ENCODE data around the gene SHANK3.

Gene SHANK3

DNA sequence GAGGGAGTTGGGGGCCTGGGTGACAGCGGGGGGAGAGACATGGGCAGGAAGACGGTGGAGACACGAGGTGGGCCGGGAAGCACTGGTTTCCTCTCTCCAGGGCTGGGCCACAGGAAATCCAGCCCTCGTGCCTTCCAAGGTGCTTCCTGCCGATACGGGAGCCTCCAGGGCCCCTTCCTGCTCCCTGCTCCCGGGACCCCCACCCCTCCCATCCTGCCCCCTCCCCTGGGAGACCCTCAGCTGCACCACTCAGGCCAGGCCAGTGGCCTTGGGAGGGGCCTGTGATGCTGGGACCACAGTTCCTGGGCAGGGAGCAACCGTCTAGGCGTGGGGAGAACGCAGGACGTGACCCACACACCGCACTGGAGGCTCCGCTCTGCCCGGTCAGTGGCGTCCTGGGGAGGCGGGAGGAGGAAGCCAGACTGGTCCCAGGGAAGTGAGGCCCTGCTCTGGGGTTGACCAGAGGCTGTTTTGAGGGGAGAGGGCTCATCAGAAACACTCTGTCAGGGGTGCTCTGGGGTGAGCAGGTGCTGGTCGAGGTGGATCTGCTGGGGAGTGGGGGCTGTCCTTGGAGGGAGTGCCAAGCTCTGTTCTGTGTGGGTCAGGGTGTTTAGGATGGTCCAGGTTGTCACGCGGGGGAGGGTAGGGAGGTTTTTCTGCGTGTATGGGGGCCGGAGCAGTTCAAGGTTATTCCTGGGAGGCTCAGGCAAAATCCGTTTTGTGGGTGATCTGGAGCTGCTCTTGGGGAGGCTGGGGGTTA lies at the start of gene SHANK3:
Gene SHANK3 (plus strand): TSS at position 353 of the 760 bp plus-strand sequence.
- Histone ChIP-seq H3K4me3 (ENCODE audit: low read depth in 1 of 5, low read length in 5 of 5) (peak within 1 kb of the TSS; percentile 36 to 90 (median 73)), H3K36me3 (ENCODE audit: control insufficient read depth in 5 of 5, insufficient read depth in 5 of 5, low read length in 5 of 5) (peaks cover 0 to 23% (median 7%) of the 10 kb centered on the region in 5 donors), H3K27me3 (ENCODE audit: control insufficient read depth in 5 of 5, insufficient read depth in 4 of 5, low read length in 5 of 5) (peaks cover 7 to 41% (median 30%) of the 10 kb centered on the region in 5 donors), H3K4me1 (ENCODE audit: control insufficient read depth in 5 of 5, insufficient read depth in 5 of 5, low read length in 5 of 5) (peaks cover 2 to 51% (median 24%) of the 10 kb centered on the region in 5 donors), H3K9me3 (ENCODE audit: control insufficient read depth in 5 of 5, low read length in 5 of 5) (no peaks in the 10 kb centered on the region), H3K27ac (ENCODE audit: low read depth, low read length) (peak within 1 kb of the TSS; percentile 86), H3K9ac (ENCODE audit: low read length in 5 of 5) (peak within 1 kb of the TSS in 4 of 5 donors; percentile 5 to 92 (median 53))

DNA sequence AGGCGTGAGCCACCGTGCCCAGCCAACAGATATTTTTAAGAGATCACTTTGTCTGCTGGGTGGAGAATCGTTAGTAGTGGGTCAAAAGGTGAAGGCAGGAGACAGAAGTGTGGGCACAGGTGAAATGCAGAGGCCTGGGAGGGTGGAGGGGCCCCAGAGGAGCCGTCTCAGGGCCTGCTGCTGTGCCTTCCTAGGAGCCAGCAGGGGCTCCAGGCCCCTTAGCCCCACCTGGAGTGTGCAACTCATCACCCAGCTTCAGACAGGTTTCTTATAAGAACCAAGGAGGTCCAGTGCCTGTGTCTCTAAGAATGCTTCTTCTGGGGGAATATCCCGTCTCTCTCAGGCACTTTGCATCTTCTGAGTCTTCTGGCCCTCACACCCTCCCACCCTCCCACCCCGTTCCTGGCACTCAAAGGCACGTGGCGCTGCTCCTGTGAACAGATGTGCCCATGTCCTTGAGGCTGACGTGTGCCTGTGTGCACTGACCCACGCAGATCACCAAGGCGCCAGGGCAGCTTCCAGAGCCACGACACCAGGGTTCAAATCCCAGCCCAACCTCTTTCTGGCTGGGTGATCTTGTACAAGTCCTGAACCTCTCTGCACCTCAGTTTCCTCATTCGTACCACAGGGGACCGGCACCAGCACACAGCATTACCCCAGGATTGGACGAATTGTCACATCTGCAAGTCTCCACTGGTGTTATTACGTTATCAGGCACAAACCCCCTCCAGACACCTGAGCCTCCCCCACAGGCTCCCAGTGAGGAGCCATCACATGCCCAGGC lies 48.1 kb upstream of the SHANK3 start:
- Histone ChIP-seq H3K27me3 (ENCODE audit: control insufficient read depth in 5 of 5, insufficient read depth in 4 of 5, low read length in 5 of 5) (peaks cover 0 to 4% (median 0%) of the 10 kb centered on the region in 5 donors), H3K4me3 (ENCODE audit: low read depth in 1 of 5, low read length in 5 of 5) (no peak overlapping the region), H3K4me1 (ENCODE audit: control insufficient read depth in 5 of 5, insufficient read depth in 5 of 5, low read length in 5 of 5) (peaks cover 4 to 66% (median 57%) of the 10 kb centered on the region in 5 donors)

DNA sequence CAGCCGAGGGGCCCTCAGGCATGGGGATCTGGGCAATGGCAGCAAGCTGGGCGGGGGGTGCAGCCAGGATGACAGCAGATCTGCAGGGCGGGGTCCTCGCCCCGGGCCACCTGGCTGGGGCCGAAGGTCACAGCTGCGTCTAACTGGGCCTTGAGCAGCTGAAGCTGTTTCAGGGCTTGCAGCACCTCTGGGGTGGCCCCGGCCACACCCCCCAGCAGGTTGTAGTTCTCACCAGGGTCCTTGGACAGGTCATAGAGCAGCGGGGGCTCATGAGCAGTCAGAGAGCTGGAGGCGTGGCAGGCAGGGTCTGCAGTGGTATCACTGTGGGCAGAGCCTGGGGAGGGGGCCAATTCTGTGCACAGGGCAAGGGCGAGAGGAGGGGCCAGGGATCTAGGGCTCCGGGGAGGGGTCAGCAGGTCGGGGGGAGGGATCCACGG lies 47.5 kb upstream of the SHANK3 start:
- Histone ChIP-seq H3K36me3 (ENCODE audit: control insufficient read depth in 5 of 5, insufficient read depth in 5 of 5, low read length in 5 of 5) (peaks cover 0 to 21% (median 6%) of the 10 kb centered on the region in 5 donors), H3K9me3 (ENCODE audit: control insufficient read depth in 5 of 5, low read length in 5 of 5) (no peaks in the 10 kb centered on the region), H3K27me3 (ENCODE audit: control insufficient read depth in 5 of 5, insufficient read depth in 4 of 5, low read length in 5 of 5) (peaks cover 0 to 4% (median 0%) of the 10 kb centered on the region in 5 donors), H3K9ac (ENCODE audit: low read length in 5 of 5) (no peak overlapping the region), H3K27ac (ENCODE audit: low read depth, low read length) (no peak overlapping the region), H3K4me3 (ENCODE audit: low read depth in 1 of 5, low read length in 5 of 5) (no peak overlapping the region), H3K4me1 (ENCODE audit: control insufficient read depth in 5 of 5, insufficient read depth in 5 of 5, low read length in 5 of 5) (peaks cover 4 to 61% (median 53%) of the 10 kb centered on the region in 5 donors)

More for the DNA sequence above, 48.1 kb upstream of the SHANK3 start:
- Histone ChIP-seq H3K9ac (ENCODE audit: low read length in 5 of 5) (no peak overlapping the region), H3K36me3 (ENCODE audit: control insufficient read depth in 5 of 5, insufficient read depth in 5 of 5, low read length in 5 of 5) (peaks cover 0 to 21% (median 6%) of the 10 kb centered on the region in 5 donors), H3K9me3 (ENCODE audit: control insufficient read depth in 5 of 5, low read length in 5 of 5) (no peaks in the 10 kb centered on the region), H3K27ac (ENCODE audit: low read depth, low read length) (no peak overlapping the region)

DNA sequence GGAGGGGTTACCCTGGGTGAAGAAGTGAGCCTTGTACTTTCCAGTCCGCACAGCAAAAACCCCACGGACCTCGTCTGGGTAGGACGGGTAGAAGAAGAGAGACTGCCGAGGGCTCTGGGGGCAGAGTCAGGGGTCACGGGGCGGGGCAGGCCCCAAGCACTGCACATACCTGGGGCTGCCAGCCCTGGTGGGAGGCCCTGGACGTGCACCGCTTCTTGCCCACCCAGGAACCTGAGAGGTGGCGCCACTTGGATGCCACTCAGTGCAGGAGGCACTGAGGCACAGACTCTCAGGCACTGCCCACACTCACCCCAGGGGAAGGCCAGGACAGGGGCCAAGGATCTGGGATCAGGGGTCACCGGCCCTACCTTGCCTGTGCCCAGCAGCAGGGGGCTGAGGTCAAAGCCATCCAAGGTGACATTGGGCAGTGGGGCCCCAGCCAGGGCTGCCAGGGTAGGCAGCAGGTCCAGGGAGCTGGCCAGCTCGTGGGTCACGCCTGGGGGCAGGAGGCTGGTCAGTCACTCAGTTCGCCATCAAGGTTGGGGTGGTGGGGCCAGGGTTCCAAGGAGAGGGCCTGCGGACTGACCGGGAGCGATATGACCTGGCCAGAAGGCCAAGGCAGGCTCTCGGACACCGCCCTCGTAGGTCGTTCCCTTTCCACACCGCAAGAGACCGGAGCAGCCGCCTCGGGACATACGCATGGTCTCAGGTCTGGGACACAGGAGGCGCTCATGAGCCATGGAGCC lies 46.9 kb upstream of the SHANK3 start:
- Histone ChIP-seq H3K9me3 (ENCODE audit: control insufficient read depth in 5 of 5, low read length in 5 of 5) (no peaks in the 10 kb centered on the region), H3K36me3 (ENCODE audit: control insufficient read depth in 5 of 5, insufficient read depth in 5 of 5, low read length in 5 of 5) (peaks cover 0 to 21% (median 6%) of the 10 kb centered on the region in 5 donors), H3K27me3 (ENCODE audit: control insufficient read depth in 5 of 5, insufficient read depth in 4 of 5, low read length in 5 of 5) (peaks cover 0 to 3% (median 0%) of the 10 kb centered on the region in 5 donors), H3K4me1 (ENCODE audit: control insufficient read depth in 5 of 5, insufficient read depth in 5 of 5, low read length in 5 of 5) (peaks cover 4 to 62% (median 48%) of the 10 kb centered on the region in 5 donors), H3K4me3 (ENCODE audit: low read depth in 1 of 5, low read length in 5 of 5) (peak overlapping the region in 1 of 5 donors; percentile 88), H3K9ac (ENCODE audit: low read length in 5 of 5) (no peak overlapping the region), H3K27ac (ENCODE audit: low read depth, low read length) (no peak overlapping the region)

DNA sequence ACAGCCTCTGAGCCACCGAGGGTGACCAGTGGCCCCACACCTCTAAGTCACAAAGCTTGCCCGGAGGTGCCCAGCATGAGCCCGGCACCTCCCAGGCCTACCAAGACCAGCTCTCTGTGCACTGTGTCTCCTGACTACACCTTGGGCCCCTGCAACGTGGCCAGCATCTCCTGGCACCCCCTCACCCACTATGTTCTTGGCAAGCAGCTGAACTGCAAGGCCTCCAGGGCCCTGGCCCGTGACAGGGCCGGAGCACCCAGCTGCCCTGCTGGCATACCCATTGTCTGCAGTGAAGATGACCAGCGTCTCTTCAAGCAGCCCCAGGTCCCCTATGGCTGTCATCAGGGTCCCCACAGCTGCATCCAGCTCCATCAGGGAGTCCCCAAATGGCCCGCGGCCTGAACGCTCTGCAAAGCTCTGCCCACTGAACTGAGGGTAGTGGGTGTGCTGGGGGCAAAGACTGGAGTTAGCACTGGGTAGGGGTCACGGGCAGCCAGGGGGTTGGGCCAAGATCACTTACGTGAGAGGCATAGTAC lies 46.2 kb upstream of the SHANK3 start:
- peaks cover 0 to 21% (median 6%) of the 10 kb centered on the region in 5 donors for H3K36me3 ChIP-seq (ENCODE audit: control insufficient read depth in 5 of 5, insufficient read depth in 5 of 5, low read length in 5 of 5)
- H3K9me3 ChIP-seq (ENCODE audit: control insufficient read depth in 5 of 5, low read length in 5 of 5) = no peaks in the 10 kb centered on the region
- H3K27me3 ChIP-seq (ENCODE audit: control insufficient read depth in 5 of 5, insufficient read depth in 4 of 5, low read length in 5 of 5) = no peaks in the 10 kb centered on the region
- H3K9ac ChIP-seq (ENCODE audit: low read length in 5 of 5) = no peak overlapping the region
- H3K4me1 ChIP-seq (ENCODE audit: control insufficient read depth in 5 of 5, insufficient read depth in 5 of 5, low read length in 5 of 5) = peaks cover 4 to 55% (median 42%) of the 10 kb centered on the region in 5 donors
- H3K4me3 ChIP-seq (ENCODE audit: low read depth in 1 of 5, low read length in 5 of 5) = peak overlapping the region in 2 of 5 donors; percentile 73 to 88
- peak overlapping the region; percentile 75 for H3K27ac ChIP-seq (ENCODE audit: low read depth, low read length)

DNA sequence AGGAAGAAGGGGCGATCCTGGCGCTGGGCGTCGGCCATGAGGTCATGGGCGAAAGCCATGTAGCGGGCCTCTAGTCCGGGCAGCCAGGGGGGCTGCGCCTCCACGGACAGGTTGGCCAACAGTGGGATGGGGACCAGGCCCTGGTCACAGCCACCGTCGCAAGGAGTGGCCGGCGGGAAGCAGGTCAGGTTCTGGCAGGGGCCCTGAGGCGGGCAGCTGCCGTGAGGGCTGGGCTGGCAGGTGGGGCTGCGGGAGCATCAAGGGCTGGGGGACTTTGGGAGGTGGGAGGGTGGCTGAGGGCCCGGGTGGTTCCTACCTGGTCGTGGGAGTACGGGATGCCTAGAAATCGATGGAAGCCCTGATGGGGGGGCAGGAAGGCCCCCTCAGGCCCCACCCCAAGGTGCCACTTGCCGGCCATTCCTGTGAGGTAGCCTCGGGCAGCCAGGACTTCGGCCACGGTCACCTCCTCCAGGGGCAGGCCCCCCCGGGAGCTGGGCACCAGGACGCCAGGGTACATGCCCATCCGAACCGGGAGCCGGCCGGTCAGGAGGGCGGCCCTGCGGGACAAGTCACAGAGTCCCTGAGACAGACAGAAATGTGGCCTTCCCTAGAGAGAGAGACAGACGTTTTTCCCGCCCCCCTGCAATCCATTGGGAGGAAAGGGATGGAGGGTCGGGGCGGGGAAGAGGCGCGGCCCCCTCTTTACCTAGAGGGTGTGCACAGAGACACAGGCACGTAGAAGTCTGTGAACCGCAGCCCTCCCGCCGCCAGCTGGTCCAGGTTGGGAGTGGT lies 45.6 kb upstream of the SHANK3 start:
- Histone ChIP-seq H3K9ac (ENCODE audit: low read length in 5 of 5) (peak overlapping the region in 4 of 5 donors; percentile 80 to 94 (median 86)), H3K9me3 (ENCODE audit: control insufficient read depth in 5 of 5, low read length in 5 of 5) (no peaks in the 10 kb centered on the region), H3K27ac (ENCODE audit: low read depth, low read length) (peak overlapping the region; percentile 75), H3K36me3 (ENCODE audit: control insufficient read depth in 5 of 5, insufficient read depth in 5 of 5, low read length in 5 of 5) (peaks cover 0 to 21% (median 6%) of the 10 kb centered on the region in 5 donors), H3K27me3 (ENCODE audit: control insufficient read depth in 5 of 5, insufficient read depth in 4 of 5, low read length in 5 of 5) (no peaks in the 10 kb centered on the region), H3K4me1 (ENCODE audit: control insufficient read depth in 5 of 5, insufficient read depth in 5 of 5, low read length in 5 of 5) (peaks cover 4 to 49% (median 36%) of the 10 kb centered on the region in 5 donors), H3K4me3 (ENCODE audit: low read depth in 1 of 5, low read length in 5 of 5) (peak overlapping the region in 4 of 5 donors; percentile 73 to 88 (median 76))

DNA sequence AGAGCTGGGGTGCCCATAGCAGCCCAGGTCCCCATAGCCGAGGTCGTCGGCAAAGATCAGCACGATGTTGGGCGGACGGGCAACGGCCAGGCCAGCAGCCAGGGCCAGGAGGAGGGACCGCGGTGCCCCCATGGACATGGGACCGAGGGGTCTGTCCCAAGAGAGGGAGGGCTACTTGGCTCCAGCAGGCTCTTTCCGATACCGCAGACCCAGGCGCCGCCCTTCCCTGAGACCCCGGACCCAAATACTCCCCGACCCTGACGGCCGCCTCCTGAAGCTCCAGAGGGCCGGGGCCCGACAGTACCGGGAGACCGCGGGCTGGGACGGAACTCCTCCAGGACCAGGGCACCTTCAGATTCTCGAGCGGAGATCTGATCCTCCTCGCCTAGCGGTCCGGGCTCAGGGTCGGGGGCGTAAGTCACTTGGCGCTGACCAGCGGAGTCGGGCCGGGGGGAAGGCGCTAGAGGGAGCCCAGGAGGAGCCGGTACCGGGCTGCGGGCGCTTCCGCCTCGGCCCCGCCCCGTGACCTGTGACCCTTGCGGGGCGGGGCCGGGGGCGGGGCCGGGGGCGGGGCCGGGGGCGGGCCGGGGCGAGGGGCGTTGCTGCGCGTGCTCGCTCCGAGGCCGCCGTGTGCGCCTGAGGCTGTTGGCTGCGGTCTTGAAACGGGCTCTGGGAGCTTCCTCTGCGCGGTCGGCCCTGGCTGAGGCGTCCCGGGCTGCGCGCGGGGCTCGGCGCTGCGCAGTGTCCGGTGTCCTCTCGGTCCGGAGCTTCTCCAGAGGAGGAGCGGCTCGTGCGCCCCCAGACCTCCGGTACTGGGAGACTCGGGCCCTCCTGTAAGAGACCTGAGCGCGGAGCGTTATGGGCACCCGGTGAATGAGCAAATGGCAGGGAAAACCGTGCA lies 44.7 kb upstream of the SHANK3 start, which contains the start of gene ARSA:
Gene ARSA (minus strand): TSS at position 511 of the 901 bp plus-strand sequence. CDS start 373 bp downstream, at position 138.
- peak within 1 kb of the TSS; percentile 74 to 96 (median 93) for H3K4me3 ChIP-seq (ENCODE audit: low read depth in 1 of 5, low read length in 5 of 5)
- peak within 1 kb of the TSS; percentile 84 to 96 (median 93) for H3K9ac ChIP-seq (ENCODE audit: low read length in 5 of 5)
- no peaks in the 10 kb centered on the region for H3K27me3 ChIP-seq (ENCODE audit: control insufficient read depth in 5 of 5, insufficient read depth in 4 of 5, low read length in 5 of 5)
- H3K9me3 ChIP-seq (ENCODE audit: control insufficient read depth in 5 of 5, low read length in 5 of 5) = no peaks in the 10 kb centered on the region
- peaks cover 4 to 40% (median 27%) of the 10 kb centered on the region in 5 donors for H3K4me1 ChIP-seq (ENCODE audit: control insufficient read depth in 5 of 5, insufficient read depth in 5 of 5, low read length in 5 of 5)
- H3K36me3 ChIP-seq (ENCODE audit: control insufficient read depth in 5 of 5, insufficient read depth in 5 of 5, low read length in 5 of 5) = peaks cover 0 to 21% (median 6%) of the 10 kb centered on the region in 5 donors
- peak within 1 kb of the TSS; percentile 75 for H3K27ac ChIP-seq (ENCODE audit: low read depth, low read length)

DNA sequence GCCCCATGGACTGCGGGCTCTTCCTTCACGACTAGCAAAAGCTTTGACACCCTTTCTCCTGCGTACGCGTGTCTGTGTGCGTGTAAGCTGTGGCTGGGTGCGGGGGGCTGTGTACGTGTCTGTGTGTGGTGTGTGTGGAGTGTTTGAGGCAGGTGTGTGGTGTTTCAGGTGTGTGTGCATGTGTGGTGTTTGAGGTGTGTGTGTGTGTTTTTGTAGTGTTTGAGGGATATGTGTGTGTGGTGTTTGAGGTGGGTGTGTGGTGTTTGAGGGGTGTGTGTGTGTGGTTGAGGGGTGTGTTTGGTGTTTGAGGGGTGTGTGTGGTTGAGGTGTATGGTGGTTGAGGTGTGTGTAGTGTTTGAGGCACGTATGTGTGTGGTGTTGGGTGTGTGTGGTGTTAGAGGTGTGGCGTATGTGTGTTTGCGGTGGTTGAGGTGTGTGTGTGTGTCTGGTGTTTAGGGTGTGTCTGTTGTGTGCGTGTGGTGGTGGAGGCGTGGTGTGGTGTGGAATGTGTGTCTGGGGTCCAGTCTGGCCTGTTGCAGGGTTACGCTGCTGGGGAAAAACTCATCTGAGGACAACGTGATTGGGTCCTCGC lies 44.0 kb upstream of the SHANK3 start:
- Histone ChIP-seq H3K27ac (ENCODE audit: low read depth, low read length) (peak overlapping the region; percentile 63), H3K36me3 (ENCODE audit: control insufficient read depth in 5 of 5, insufficient read depth in 5 of 5, low read length in 5 of 5) (peaks cover 0 to 21% (median 6%) of the 10 kb centered on the region in 5 donors), H3K27me3 (ENCODE audit: control insufficient read depth in 5 of 5, insufficient read depth in 4 of 5, low read length in 5 of 5) (no peaks in the 10 kb centered on the region), H3K4me3 (ENCODE audit: low read depth in 1 of 5, low read length in 5 of 5) (peak overlapping the region; percentile 69 to 96 (median 93)), H3K9me3 (ENCODE audit: control insufficient read depth in 5 of 5, low read length in 5 of 5) (no peaks in the 10 kb centered on the region), H3K9ac (ENCODE audit: low read length in 5 of 5) (peak overlapping the region; percentile 33 to 96 (median 83)), H3K4me1 (ENCODE audit: control insufficient read depth in 5 of 5, insufficient read depth in 5 of 5, low read length in 5 of 5) (peaks cover 4 to 38% (median 25%) of the 10 kb centered on the region in 5 donors)

Data from subcutaneous abdominal adipose tissue (tissue), 5 donors.